ENCODE results near the gene FAM184A. TPM values are rescaled to one million over a fixed set of nuclear protein-coding genes. Genes with fewer than 3 reads are reported as not detected.

Gene FAM184A
- total RNA-seq, 1 donor from 2014 or later = 8.7 TPM

- DNase-seq (ENCODE audit: low spot score) = no peak
These were observed 23.4 kb downstream of the FAM184A start for GRCh38 chr6:119055069-119055468.

DNA sequence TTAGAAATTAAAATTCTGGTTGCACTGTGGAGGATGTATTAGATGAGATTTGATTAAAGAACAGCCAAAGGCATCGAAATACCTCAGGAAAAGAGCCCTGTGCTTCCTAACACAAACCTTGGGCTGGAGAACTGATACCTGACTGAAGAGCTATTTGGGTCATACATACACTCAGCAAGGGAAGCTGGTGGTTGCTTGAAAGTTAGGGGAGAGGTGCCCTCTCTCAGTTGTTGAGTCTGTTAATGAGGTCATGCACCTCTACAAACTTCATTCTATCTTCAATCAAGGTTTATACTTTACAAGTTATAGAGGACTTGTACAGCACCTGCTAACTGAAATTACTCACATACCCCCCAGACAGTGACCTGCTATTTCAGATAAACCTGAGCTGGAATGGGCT lies 25.5 kb downstream of the FAM184A start:
- no peak for DNase-seq (ENCODE audit: low spot score)

DNA sequence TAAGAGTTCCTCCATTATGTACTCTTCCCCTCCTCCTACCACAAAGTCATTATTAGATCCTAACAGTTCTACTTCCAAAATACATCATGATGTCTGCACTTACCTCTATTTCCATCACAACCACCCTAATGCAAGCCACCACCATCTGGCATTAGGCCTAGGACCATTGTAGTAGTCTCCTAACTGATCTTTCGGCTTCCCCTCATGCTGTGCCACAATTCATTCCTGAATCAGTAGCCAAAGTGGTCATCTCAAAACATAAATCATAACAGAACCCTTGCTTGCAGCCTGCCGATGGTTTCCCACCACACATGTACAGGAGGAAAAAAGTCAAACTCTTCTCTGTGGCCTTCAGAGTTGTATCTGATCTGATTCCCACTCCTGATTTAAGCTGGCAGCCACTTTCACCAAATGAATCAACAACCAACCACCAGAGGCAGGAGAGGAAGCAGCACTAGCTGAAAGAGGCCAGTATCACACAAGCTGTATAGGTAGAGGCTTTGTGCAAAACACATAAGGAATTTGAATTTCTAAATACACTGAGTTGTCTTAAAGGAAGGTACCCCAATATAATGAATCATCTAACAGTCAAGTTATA lies 26.1 kb downstream of the FAM184A start:
- DNase-seq (ENCODE audit: low spot score) = no peak

DNA sequence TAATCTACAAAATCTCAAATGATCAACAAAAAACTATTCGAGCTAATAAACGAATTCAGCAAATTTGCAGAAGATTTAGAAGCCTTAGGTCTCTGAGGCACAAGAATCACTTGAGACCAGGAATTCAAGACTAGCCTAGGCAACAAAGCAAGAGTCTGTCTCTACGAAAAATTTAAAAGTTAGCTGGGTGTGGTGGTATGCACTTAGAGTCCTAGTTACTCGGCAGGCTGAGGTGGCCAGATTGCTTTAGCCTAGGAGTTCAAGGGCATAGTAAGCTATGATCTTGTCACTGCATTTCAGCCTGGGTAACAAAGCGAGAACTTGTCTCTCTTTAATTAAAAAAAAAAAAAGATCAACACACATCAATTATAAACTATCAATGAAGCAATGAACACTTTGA lies 34.2 kb downstream of the FAM184A start:
- DNase-seq (ENCODE audit: low spot score) = no peak

GRCh38 chr6:119043783-119044182 lies 34.7 kb downstream of the FAM184A start:
- DNase-seq (ENCODE audit: low spot score) = no peak

GRCh38 chr6:119043265-119043664 lies 35.2 kb downstream of the FAM184A start:
- DNase-seq (ENCODE audit: low spot score) = no peak

DNA sequence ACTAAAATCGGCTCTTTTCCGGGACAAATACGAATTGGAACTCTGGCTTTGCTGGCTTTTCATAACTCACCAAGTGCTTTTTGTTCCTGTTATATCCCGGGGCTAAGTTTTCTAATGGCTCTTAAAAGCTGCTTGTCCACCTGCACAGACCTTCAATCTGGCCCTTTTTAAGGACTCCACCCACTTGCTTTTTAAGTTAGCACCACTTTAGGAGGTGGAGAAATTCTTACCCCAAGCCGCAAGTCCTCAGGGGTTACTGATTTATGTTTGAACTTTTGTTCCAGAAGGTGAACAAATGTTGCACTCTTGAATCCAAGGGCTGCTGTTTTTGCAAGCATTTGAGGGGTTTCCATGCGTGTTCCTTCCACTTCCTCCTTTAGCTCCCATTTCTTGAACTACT lies 37.8 kb downstream of the FAM184A start:
- no peak for DNase-seq (ENCODE audit: low spot score)

DNA sequence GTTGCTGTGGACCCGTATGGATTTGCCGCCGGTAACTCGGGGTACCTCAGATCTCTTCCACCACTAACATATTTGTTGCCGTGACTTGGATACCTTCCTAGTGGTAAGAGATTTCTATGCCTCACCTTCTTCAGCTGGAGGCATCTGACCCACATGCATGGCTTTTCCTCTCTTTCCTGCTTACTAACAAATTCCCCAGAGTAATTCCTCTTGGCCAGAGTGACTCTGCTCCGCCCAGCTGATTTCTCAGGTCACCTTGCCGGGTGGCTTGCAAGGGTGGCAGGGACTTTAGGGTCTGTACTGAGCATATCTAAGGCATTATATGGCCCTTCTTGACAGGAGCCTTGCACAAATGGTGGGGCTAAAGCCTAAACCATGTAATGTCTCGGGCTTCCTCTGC lies 38.2 kb downstream of the FAM184A start:
- DNase-seq (ENCODE audit: low spot score) = no peak

- DNase-seq (ENCODE audit: low spot score) = no peak
These were observed 40.4 kb downstream of the FAM184A start for GRCh38 chr6:119037941-119038623.

- DNase-seq (ENCODE audit: low spot score) = no peak
These were observed 41.2 kb downstream of the FAM184A start for GRCh38 chr6:119037264-119037663.

- DNase-seq (ENCODE audit: low spot score) = no peak
These were observed 42.4 kb downstream of the FAM184A start for GRCh38 chr6:119036081-119036480.

GRCh38 chr6:119035459-119035858 lies 43.0 kb downstream of the FAM184A start:
- DNase-seq (ENCODE audit: low spot score) = no peak

GRCh38 chr6:119034827-119035458 lies 43.5 kb downstream of the FAM184A start:
- peak; percentile 43 for DNase-seq (ENCODE audit: low spot score)

- DNase-seq (ENCODE audit: low spot score) = no peak
These were observed 46.0 kb downstream of the FAM184A start for GRCh38 chr6:119032428-119032827.

DNA sequence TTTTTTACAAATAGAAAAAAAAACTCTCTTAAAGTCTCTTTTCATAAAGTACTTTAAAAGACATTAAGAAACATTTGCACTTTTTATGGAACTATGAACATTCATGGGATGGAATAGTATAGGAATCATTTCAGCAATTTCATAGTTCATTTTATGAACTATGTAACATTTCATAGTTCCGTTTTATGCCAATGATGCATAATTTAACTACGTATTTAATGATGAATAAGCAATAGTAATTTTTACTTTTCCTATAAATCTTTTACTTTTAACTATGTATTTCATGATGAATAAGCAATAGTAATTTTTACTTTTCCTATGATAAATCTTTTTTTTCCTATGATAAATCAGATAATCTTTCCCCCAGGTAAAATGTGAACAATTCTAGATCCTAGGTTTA lies 47.7 kb downstream of the FAM184A start:
- DNase-seq (ENCODE audit: low spot score) = no peak

DNA sequence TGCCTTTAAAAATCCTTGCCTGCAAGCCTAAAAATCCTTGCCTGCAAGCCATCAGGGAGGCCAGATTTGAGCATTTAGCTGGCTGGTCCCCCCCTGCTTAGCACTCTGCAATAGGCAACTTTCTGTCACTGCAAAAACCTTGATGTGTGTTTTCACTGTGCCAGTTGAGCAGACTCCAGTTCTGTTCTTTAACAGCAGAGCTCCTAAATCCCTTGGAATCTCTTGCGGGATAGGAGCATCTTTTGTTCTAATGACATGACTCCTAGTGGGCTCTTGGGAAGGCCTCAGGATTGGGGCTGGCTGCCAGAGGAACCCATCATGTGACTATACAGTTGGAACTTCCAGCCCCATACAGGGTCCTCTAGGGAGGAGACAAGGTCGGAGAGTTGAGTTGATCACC lies 50.4 kb downstream of the FAM184A start:
- peak; percentile 50 for DNase-seq (ENCODE audit: low spot score)

DNA sequence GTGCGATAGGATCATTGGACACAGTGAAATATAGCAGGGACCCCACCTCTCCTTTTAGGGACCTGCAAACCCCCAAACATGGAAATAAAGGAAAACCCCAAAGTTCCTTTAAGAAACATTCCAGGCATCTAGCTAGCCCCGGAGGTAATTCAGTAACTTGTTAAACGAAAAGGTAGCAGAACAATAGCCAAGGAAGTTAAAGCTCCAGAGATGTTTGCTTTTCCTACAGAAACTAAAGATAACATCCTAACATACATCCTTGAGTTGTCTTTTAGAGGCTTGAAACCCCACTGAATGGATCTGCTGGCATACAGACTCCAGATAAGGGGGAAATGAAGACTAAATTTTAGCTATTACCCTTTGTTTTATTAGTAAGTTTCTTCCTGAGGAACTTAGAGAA lies 51.0 kb downstream of the FAM184A start:
- no peak for DNase-seq (ENCODE audit: low spot score)

- no peak for DNase-seq (ENCODE audit: low spot score)
These were observed 51.6 kb downstream of the FAM184A start for GRCh38 chr6:119026822-119027221.

DNA sequence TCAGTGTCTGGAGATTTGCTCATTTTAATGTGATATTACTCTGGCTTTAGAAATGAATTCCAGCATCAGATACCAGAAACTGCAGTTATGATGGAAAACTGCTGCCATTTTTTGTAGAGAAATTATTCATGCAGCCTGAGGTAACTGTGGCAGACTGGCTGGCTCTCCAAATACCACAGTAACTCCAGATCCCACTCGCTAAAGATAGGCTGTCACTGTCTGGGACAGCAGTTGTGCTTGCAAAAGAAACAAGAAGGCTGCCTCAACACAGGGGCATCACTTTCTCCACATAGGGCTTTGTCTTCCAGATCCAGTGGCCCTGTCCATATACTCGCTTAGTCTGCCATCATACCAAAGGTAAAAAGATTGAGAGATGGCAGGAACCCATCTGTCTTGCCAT lies 52.7 kb downstream of the FAM184A start:
- peak; percentile 24 for DNase-seq (ENCODE audit: low spot score)

- DNase-seq (ENCODE audit: low spot score) = no peak
These were observed 54.4 kb downstream of the FAM184A start for GRCh38 chr6:119024111-119024510.

DNA sequence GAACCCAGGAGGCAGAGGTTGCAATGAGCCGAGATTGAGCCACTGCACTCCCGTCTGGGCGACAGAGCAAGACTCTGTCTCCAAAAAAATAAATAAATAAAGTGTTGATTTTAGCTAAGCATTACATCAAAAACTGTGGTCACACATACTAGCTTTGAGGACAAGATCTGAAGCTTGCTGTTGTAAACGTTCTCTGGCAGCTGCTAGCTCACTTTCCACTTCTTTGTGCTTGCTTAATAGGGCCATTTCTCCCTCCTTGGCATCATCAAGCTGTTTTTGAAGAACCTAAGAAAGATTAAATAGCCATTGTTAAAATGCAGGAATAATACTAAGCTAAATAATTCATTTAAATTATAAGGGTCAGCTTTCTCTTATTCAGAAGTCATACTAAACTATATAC lies 55.7 kb downstream of the FAM184A start:
- DNase-seq (ENCODE audit: low spot score) = no peak

DNA sequence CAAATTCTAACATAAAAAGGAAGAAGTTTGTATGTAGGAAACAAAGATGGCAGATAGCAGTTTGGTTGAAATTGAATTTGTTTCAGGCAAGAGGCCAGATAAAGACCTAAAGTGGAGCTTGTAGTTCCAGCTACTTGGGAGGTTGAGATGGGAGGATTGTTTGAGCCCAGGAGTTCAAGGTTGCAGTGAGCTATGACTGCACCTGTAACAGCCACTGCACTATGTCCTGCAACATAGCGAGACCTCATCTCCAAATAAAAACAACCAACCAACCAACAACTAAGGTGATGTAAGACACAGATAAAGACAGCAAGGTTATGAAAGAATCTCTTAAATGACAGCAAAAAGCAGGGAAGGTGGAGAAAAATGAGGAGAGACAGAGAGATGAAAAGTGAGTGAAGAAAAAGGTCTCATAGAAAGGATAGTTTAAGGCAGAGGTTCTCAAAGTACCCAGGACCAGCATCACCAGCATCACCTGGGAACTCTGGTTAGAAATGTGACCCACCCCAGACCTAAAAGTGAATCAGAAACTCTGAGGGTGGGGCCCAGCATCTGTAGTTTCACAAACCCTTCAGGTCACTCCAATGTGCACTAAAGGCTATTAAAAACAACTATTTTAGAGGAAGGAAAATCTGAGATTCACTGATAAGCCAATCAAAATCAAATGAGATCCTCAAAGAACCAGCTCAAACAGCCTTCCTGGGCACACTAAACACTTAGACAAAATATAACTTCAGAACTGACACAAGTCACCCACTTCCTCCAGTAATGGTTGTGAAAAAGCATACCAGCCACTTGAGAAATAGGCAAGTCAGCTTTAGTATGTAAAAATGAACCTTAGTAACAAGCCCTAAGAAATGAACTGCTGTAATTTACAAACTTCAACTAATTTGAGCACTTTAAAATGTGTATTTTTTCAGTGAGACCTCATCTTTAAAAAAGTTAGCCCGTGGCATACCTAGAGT lies 57.6 kb downstream of the FAM184A start:
- DNase-seq (ENCODE audit: low spot score) = no peak

All from umbilical cord (tissue), 2 donors.